ENCODE measurements around the gene SEMA5B. TPM values are rescaled to one million over a fixed set of nuclear protein-coding genes. Genes with fewer than 3 reads are reported as not detected.
A peak's percentile ranks its signal among the peaks of the same experiment; 100 is the strongest.

SEMA5B gene
- polyA plus RNA-seq, 1 of the 3 experiments (the other 2 are of a cell fraction), result 0.43 TPM

- H3K36me3 ChIP-seq (replicated peaks in 1 of 2; ENCODE audit: control insufficient read depth in 1 of 2, insufficient read depth in 2 of 2, low read length in 1 of 2), result no peaks in the 10 kb centered on the region
- H3K9me3 ChIP-seq, result no peaks in the 10 kb centered on the region
- H3K9ac ChIP-seq, result no peak overlapping the region
- no peaks in the 10 kb centered on the region for H3F3A ChIP-seq (replicated peaks; ENCODE audit: insufficient read depth)
- H4K20me1 ChIP-seq (ENCODE audit: insufficient read depth), result no peaks in the 10 kb centered on the region
- H3K4me3 ChIP-seq (ENCODE audit: low read depth in 2 of 2, low read length in 1 of 2), result no peak overlapping the region
- no peak overlapping the region for H2AFZ ChIP-seq (ENCODE audit: low read depth)
- no peaks in the 10 kb centered on the region for H3K79me2 ChIP-seq (ENCODE audit: insufficient read depth)
- no peaks in the 10 kb centered on the region for H3K27me3 ChIP-seq (ENCODE audit: insufficient read depth)
- CTCF ChIA-PET, result interaction anchor here (0.6 to 2.3 kb wide), 3 partner anchors 9 to 68 kb away, joined by 3 to 8 read pairs (median 4); no protein-coding TSS in a partner anchor
- H3K4me2 ChIP-seq, result no peak overlapping the region
- H3K9me2 ChIP-seq, result no peaks in the 10 kb centered on the region
- POLR2A ChIA-PET, result interaction anchor here (0.7 kb wide), 1 partner anchor 91 kb away, joined by 3 read pairs; no protein-coding TSS in a partner anchor
- H3K27ac ChIP-seq (ENCODE audit: low read depth in 2 of 2, low read length in 1 of 2), result peak overlapping the region in 1 of 2 experiments; percentile 71; a peak in 2 of 4 replicates
- no peak for TF ChIP-seq FOXM1 (IDR thresholded peaks at IDR 0.05; ENCODE audit: low read depth)
- peak; percentile 29; the same call in 1 of the 2 replicates for TF ChIP-seq TCF12 (IDR thresholded peaks at IDR 0.05)
- no peak for TF ChIP-seq GABPA (IDR thresholded peaks at IDR 0.05; ENCODE audit: low read depth)
- TF ChIP-seq, protein P1, sequence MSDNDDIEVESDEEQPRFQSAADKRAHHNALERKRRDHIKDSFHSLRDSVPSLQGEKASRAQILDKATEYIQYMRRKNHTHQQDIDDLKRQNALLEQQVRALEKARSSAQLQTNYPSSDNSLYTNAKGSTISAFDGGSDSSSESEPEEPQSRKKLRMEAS (IDR thresholded peaks at IDR 0.05; ENCODE audit: low read depth), result no peak
- TF ChIP-seq NRF1 (IDR thresholded peaks at IDR 0.05; ENCODE audit: low read depth, low read length), result no peak
- peak; percentile 62 for TF ChIP-seq GATA2 (CRISPR knock-in tag; IDR thresholded peaks at IDR 0.05)
- TF ChIP-seq, protein P2, sequence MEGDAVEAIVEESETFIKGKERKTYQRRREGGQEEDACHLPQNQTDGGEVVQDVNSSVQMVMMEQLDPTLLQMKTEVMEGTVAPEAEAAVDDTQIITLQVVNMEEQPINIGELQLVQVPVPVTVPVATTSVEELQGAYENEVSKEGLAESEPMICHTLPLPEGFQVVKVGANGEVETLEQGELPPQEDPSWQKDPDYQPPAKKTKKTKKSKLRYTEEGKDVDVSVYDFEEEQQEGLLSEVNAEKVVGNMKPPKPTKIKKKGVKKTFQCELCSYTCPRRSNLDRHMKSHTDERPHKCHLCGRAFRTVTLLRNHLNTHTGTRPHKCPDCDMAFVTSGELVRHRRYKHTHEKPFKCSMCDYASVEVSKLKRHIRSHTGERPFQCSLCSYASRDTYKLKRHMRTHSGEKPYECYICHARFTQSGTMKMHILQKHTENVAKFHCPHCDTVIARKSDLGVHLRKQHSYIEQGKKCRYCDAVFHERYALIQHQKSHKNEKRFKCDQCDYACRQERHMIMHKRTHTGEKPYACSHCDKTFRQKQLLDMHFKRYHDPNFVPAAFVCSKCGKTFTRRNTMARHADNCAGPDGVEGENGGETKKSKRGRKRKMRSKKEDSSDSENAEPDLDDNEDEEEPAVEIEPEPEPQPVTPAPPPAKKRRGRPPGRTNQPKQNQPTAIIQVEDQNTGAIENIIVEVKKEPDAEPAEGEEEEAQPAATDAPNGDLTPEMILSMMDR (IDR thresholded peaks at IDR 0.05), result no peak
- TF ChIP-seq, protein P3, sequence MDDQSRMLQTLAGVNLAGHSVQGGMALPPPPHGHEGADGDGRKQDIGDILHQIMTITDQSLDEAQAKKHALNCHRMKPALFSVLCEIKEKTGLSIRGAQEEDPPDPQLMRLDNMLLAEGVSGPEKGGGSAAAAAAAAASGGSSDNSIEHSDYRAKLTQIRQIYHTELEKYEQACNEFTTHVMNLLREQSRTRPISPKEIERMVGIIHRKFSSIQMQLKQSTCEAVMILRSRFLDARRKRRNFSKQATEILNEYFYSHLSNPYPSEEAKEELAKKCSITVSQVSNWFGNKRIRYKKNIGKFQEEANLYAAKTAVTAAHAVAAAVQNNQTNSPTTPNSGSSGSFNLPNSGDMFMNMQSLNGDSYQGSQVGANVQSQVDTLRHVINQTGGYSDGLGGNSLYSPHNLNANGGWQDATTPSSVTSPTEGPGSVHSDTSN (IDR thresholded peaks at IDR 0.05), result no peak
- TF ChIP-seq FOXJ3 (CRISPR knock-in tag; IDR thresholded peaks at IDR 0.05), result 0 out of 2 replicates have a peak, but pooled peaks have one; percentile 50
- TF ChIP-seq, protein P4, sequence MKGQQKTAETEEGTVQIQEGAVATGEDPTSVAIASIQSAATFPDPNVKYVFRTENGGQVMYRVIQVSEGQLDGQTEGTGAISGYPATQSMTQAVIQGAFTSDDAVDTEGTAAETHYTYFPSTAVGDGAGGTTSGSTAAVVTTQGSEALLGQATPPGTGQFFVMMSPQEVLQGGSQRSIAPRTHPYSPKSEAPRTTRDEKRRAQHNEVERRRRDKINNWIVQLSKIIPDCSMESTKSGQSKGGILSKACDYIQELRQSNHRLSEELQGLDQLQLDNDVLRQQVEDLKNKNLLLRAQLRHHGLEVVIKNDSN (IDR thresholded peaks at IDR 0.05; ENCODE audit: borderline replicate concordance, low read depth), result no peak
- TF ChIP-seq MEF2A (IDR thresholded peaks at IDR 0.05; ENCODE audit: borderline replicate concordance, low read depth), result no peak
- TF ChIP-seq TAF1 (IDR thresholded peaks at IDR 0.05; ENCODE audit: borderline replicate concordance, low read depth, low read length), result no peak
- TF ChIP-seq RCOR1 (IDR thresholded peaks at IDR 0.05; ENCODE audit: low read length), result peak; percentile 52; the same call in 1 of the 2 replicates
- TF ChIP-seq EP300 (IDR thresholded peaks at IDR 0.05; ENCODE audit: borderline replicate concordance in 1 of 2, low read depth in 1 of 2, low read length in 1 of 2), result peak in 1 of 2 experiments; percentile 81; a peak in 2 of 4 replicates
- TF ChIP-seq POLR2AphosphoS5 (IDR thresholded peaks at IDR 0.05; ENCODE audit: low read depth, low read length), result no peak
- no peak for TF ChIP-seq SMC3 (IDR thresholded peaks at IDR 0.05; ENCODE audit: low read depth, low read length)
- TF ChIP-seq, protein P5, sequence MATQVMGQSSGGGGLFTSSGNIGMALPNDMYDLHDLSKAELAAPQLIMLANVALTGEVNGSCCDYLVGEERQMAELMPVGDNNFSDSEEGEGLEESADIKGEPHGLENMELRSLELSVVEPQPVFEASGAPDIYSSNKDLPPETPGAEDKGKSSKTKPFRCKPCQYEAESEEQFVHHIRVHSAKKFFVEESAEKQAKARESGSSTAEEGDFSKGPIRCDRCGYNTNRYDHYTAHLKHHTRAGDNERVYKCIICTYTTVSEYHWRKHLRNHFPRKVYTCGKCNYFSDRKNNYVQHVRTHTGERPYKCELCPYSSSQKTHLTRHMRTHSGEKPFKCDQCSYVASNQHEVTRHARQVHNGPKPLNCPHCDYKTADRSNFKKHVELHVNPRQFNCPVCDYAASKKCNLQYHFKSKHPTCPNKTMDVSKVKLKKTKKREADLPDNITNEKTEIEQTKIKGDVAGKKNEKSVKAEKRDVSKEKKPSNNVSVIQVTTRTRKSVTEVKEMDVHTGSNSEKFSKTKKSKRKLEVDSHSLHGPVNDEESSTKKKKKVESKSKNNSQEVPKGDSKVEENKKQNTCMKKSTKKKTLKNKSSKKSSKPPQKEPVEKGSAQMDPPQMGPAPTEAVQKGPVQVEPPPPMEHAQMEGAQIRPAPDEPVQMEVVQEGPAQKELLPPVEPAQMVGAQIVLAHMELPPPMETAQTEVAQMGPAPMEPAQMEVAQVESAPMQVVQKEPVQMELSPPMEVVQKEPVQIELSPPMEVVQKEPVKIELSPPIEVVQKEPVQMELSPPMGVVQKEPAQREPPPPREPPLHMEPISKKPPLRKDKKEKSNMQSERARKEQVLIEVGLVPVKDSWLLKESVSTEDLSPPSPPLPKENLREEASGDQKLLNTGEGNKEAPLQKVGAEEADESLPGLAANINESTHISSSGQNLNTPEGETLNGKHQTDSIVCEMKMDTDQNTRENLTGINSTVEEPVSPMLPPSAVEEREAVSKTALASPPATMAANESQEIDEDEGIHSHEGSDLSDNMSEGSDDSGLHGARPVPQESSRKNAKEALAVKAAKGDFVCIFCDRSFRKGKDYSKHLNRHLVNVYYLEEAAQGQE (IDR thresholded peaks at IDR 0.05; ENCODE audit: low read depth, low read length), result no peak
- TF ChIP-seq CHD2 (IDR thresholded peaks at IDR 0.05; ENCODE audit: low read length, partially characterized antibody), result peak; percentile 37
- WGBS (ENCODE audit: low lambda C conversion rate), result 76% methylated on average over 9 of the region's 9 CpGs
- H3K4me1 ChIP-seq (ENCODE audit: control insufficient read depth in 1 of 2, insufficient read depth in 2 of 2, low read depth in 1 of 2, low read length in 1 of 2), result peaks cover 0 to 15% of the 10 kb centered on the region in 2 experiments; a peak in 2 of 4 replicates
- peak; percentile 35 for DNase-seq
Observed at GRCh38 chr3:122873741-122874515, 153.6 kb downstream of the SEMA5B start.
